Loucy (cell line): ENCODE measurements around the gene MANEAL.

Experiments
- H2AFZ ChIP-seq: fragments of 200-600 bp; sonication (generic); 2 replicates; pipeline ENCODE4 v1.6.0; 2016; ENCODE audit warnings: antibody characterized with exemption, mild to moderate bottlenecking, low read length, moderate library complexity
- H3F3A ChIP-seq: fragments of 200-600 bp; 2 replicates; pipeline ENCODE4 v1.6.0; 2016; ENCODE audit warnings: antibody characterized with exemption, low read depth, mild to moderate bottlenecking
- H3K27me3 ChIP-seq: fragments of 200-600 bp; sonication (generic); 2 replicates; pipeline ENCODE4 v1.6.1; 2014; ENCODE audit warnings: low read length, mild to moderate bottlenecking; ENCODE audit not compliant: insufficient read depth, poor library complexity, severe bottlenecking
- H3K36me3 ChIP-seq: fragments of 200-600 bp; sonication (generic); 2 replicates; pipeline ENCODE4 v1.6.1; 2016; ENCODE audit warnings: low read length; ENCODE audit not compliant: insufficient read depth
- H3K4me1 ChIP-seq: fragments of 200-600 bp; sonication (generic); 2 replicates; pipeline ENCODE4 v1.5.1; 2014; ENCODE audit warnings: low read length, mild to moderate bottlenecking; ENCODE audit not compliant: insufficient read depth, poor library complexity, severe bottlenecking
- H3K4me2 ChIP-seq: fragments of 200-600 bp; sonication (generic); 2 replicates; pipeline ENCODE4 v1.6.0; 2014; ENCODE audit warnings: antibody characterized with exemption, low read length, low read depth, mild to moderate bottlenecking; ENCODE audit not compliant: poor library complexity, severe bottlenecking
- H3K4me3 ChIP-seq: fragments of 200-600 bp; sonication (generic); 2 replicates; pipeline ENCODE4 v1.5.1; 2014; ENCODE audit warnings: low read length, mild to moderate bottlenecking, mixed read lengths; ENCODE audit not compliant: poor library complexity, severe bottlenecking
- H3K79me2 ChIP-seq: fragments of 200-600 bp; sonication (generic); 2 replicates; pipeline ENCODE4 v1.6.1; 2014; ENCODE audit warnings: low read length; ENCODE audit not compliant: insufficient read depth
- H3K9ac ChIP-seq: fragments of 200-600 bp; sonication (generic); 2 replicates; pipeline ENCODE4 v1.6.0; 2014; ENCODE audit warnings: mild to moderate bottlenecking, low read depth, low read length, moderate library complexity; ENCODE audit not compliant: poor library complexity, severe bottlenecking
- H3K9me2 ChIP-seq: fragments of 200-600 bp; sonication (generic); replicated peaks from 2 replicates; pipeline ENCODE4 v1.6.1; 2016; ENCODE audit warnings: low read depth, low read length, mixed read lengths
- H3K9me3 ChIP-seq: fragments of 200-600 bp; sonication (generic); 2 replicates; pipeline ENCODE4 v1.6.1; 2014; ENCODE audit warnings: mild to moderate bottlenecking, antibody characterized with exemption, low read length, low read depth; ENCODE audit not compliant: insufficient read depth
- H4K20me1 ChIP-seq: fragments of 200-600 bp; sonication (generic); 2 replicates; pipeline ENCODE4 v1.6.0; 2014; ENCODE audit warnings: antibody characterized with exemption, low read length, mild to moderate bottlenecking; ENCODE audit not compliant: insufficient read depth, poor library complexity, severe bottlenecking
- EZH2phosphoT487 ChIP-seq: fragments of 200-600 bp; IDR thresholded peaks from 2 replicates; pipeline ENCODE4 v1.6.1; 2018; ENCODE audit warnings: antibody characterized with exemption, mild to moderate bottlenecking, moderate library complexity, borderline replicate concordance
- TF ChIP-seq, protein P1 (sequence below): fragments of 200-600 bp; sonication (generic); conservative IDR thresholded peaks from 2 replicates; pipeline ENCODE4 v1.5.1; 2014; ENCODE audit warnings: mild to moderate bottlenecking, antibody characterized with exemption, low read length

MANEAL gene

DNA sequence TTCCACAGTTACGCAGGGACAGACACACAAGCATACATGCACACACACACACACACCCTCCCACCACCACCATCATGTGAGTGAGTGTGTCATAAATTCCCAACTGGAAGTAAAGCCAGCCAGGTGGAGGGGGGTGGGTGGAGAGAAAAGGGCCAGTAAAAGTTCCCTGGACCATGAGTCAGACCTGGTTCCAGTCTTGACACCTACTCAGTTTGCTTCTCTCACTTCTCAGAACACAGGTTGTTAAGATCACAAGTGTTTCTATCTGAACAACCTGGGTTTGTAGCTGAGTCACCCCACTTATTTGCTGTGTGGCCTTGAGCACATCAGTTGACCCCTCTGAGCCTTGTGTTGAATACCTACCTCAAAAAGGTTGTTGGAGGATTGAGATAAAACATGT lies 38.4 kb upstream of the MANEAL start:
- Histone ChIP-seq H3K4me1 (no peaks in the 10 kb centered on the region), H3K4me2 (no peak overlapping the region), H3K79me2 (no peaks in the 10 kb centered on the region), H3K9ac (no peak overlapping the region), H3K27me3 (no peaks in the 10 kb centered on the region), H3K9me3 (no peaks in the 10 kb centered on the region), H3K4me3 (no peak overlapping the region), H2AFZ (no peak overlapping the region), H3F3A (no peaks in the 10 kb centered on the region), H3K9me2 (no peaks in the 10 kb centered on the region), H4K20me1 (no peaks in the 10 kb centered on the region), H3K36me3 (no peaks in the 10 kb centered on the region)
- no peak for TF ChIP-seq EZH2phosphoT487
- TF ChIP-seq, protein P1, sequence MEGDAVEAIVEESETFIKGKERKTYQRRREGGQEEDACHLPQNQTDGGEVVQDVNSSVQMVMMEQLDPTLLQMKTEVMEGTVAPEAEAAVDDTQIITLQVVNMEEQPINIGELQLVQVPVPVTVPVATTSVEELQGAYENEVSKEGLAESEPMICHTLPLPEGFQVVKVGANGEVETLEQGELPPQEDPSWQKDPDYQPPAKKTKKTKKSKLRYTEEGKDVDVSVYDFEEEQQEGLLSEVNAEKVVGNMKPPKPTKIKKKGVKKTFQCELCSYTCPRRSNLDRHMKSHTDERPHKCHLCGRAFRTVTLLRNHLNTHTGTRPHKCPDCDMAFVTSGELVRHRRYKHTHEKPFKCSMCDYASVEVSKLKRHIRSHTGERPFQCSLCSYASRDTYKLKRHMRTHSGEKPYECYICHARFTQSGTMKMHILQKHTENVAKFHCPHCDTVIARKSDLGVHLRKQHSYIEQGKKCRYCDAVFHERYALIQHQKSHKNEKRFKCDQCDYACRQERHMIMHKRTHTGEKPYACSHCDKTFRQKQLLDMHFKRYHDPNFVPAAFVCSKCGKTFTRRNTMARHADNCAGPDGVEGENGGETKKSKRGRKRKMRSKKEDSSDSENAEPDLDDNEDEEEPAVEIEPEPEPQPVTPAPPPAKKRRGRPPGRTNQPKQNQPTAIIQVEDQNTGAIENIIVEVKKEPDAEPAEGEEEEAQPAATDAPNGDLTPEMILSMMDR: no peak

- Histone ChIP-seq H3F3A (no peaks in the 10 kb centered on the region), H2AFZ (no peak overlapping the region), H3K36me3 (no peaks in the 10 kb centered on the region), H3K4me1 (no peaks in the 10 kb centered on the region), H3K9me2 (no peaks in the 10 kb centered on the region), H4K20me1 (no peaks in the 10 kb centered on the region), H3K4me3 (no peak overlapping the region), H3K9me3 (no peaks in the 10 kb centered on the region), H3K4me2 (no peak overlapping the region), H3K79me2 (no peaks in the 10 kb centered on the region), H3K9ac (no peak overlapping the region), H3K27me3 (no peaks in the 10 kb centered on the region)
- no peak for TF ChIP-seq EZH2phosphoT487
- TF ChIP-seq, protein P1: no peak
Measured at GRCh38 chr1:37755951-37756560, 37.6 kb upstream of the MANEAL start.

DNA sequence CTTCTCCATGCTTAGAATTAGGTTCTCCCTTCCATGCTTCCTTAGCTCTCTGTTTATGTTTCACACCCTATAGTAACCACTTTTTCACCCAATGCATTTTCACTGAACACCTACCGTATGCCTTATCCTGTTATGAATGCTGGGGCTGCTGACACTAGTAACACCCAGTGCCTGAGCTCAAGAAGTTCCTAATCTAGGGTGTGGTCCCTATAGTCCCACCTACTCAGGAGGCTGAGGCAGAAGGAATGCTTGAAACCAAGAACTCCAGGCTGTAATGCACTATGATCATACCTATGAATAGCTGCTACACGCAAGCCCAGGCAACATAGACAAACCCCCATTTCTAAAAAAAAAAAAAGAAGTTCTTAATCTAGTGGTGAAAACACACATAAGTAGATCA lies 34.2 kb upstream of the MANEAL start:
- Histone ChIP-seq H3K9me3 (no peaks in the 10 kb centered on the region), H2AFZ (no peak overlapping the region), H3K4me2 (no peak overlapping the region), H3K27me3 (no peaks in the 10 kb centered on the region), H3K9ac (no peak overlapping the region), H3F3A (no peaks in the 10 kb centered on the region), H3K9me2 (no peaks in the 10 kb centered on the region), H3K36me3 (no peaks in the 10 kb centered on the region), H3K4me3 (no peak overlapping the region), H3K79me2 (no peaks in the 10 kb centered on the region), H4K20me1 (no peaks in the 10 kb centered on the region), H3K4me1 (no peaks in the 10 kb centered on the region)
- TF ChIP-seq, protein P1: no peak
- no peak for TF ChIP-seq EZH2phosphoT487
